ENCODE measurements around the gene MRTFA.
"Not testable (repeated sequence)": the region's sequence is repeated elsewhere in the genome, so short reads cannot be mapped to it uniquely, and the experiment has no call there.

The MRTFA gene

DNA sequence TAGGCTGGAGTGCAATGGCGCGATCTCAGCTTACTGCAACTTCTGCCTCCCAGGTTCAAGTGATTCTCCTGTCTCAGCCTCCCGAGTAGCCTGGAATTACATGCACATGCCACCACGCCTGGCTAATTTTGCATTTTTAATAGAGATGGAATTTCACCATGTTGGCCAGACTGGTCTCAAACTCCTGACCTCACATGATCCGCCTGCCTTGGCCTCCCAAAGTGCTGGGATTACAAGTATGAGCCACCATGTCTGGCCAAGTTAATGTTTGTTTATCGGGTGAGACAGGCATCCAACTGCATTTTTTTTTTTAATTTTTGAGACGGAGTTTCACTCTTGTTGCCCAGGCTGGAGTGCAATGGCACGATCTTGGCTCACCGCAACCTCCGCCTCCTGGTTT, 20.1 kb upstream of the MRTFA start:
- DNase-seq: not testable (repeated sequence)

DNA sequence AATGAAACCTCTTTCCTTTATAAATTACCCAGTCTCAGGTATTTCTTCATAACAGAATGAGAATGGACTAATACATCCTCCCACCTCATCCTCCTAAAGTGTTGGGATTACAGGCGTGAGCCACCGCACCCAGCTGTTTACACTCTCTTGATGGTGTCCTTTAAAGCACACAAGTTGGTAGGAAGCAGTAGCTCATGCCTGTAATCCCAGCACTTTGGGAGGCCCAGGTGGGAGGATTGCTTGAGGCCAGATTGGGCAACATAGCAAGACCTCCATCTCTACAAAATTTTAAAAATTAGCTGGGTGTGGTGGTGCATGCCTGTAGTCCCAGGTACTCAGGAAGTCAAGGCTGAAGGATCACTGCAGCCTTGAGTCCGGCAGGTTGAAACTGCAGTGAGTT, 19.4 kb upstream of the MRTFA start:
- not testable (repeated sequence) for DNase-seq

DNA sequence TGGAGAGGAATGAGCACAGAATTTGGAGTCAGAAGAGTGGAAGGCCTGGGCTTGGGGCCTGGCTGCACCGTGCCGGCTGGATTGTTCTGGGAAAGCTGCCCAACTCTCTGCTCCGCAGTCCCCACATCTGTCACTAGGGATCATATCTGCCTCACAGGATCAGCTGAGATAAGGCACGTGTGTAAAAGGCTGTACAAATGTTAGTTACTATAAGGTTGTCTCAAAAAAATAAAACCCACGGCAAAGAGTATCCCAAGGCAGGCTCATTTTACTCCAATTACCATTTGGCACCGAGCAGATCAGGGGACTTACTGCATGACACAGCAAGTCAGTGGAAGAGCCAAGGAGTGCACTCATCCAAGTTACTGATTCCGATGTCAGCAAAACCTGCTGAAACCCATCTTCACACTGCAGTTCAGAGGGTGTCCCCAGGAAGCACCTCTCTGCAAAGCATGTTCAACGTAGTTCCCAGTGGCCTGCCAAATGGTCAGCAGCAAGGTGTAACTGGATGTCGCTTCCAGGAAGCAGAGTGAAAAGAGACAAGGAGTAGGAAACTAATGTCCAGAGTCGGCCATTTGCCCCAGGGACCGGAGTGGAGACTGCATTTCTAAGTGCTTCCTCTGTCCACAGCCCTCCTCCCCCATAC, 18.1 kb upstream of the MRTFA start:
- DNase-seq: no peak

GRCh38 chr22:40653361-40653760, 16.8 kb upstream of the MRTFA start:
- DNase-seq: no peak

DNA sequence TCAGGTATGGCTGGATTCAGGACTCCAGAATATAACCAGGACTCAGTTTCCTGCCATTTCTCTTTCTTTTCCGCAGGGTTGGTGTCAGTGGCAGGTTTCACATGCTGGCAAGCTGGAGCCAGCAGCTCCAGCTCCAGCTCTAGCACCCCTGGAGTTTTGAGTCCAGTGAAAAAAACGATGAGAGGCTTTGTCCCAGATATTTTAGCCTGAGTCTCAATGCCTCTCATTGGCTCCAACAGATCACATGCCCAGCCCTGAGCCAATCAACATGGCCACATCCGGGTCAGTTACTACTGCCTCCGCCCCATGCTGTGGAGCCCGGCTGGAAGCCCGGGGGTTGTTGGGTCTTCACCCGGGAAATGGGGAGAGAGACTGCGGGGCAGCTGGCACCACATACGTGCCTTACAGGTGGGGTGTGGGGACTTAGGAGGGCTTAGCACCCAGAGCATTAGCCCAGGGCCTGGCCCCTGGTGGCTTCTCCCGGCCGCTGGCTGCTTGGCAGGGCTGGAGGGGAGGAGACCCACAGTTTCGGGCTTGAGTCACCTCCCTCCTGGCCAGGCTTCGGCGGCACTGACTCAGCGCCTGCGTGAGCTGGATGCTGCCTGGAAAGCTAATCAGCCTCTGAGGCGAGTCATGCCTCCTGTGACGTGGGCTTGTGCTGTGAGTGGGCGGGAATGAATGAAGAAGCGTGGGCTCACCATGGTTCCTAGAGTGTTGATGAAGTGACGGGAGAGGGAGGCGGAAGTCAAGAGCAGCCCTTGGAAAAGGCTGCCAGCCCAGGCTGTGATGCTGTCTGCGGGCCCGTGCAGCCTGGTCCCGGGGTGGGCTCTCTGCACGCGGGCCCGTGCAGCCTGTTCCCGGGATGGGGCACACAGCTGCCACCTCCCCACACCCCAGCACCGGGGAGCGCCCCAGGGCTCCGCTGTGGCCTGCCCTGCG, 15.3 kb upstream of the MRTFA start:
- peak; percentile 77 to 82 for DNase-seq

DNA sequence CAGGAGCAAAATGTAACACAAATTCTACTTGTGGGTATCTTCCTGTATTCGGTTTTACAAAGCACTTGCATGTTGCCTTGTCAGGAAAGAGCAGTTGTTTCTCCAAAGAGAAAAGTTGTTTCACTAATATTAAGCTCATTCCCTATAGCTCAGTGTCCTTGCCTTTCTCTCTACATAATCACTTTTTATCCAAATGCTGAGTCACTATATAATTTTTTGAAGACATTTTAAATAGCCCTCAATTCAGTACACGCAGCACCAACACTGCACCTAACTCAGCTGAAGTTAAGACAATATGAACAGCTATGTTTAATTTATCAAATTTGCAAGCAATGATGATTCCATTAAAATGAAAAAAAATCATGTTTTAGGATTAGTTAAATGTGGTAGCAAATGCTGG, 14.5 kb upstream of the MRTFA start:
- no peak for DNase-seq

DNA sequence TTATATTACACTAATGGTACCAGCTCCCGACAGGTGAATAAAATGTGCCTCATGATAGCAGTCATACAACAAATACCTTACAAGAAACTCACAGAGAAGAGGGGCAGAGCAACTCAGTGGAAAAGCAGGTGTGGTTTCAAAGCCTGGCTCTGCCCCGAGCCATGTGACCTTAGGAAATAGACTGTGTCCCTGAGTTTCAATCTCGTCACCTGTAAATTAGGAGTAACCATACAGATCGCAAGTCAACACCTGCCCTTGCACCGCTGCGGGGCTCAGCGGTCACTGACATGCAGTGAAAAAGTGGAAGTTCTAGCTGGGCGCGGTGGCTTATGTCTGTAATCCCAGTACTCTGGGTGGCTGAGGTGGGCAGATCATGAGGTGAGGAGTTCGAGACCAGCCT, 11.9 kb upstream of the MRTFA start:
- DNase-seq: no peak

DNA sequence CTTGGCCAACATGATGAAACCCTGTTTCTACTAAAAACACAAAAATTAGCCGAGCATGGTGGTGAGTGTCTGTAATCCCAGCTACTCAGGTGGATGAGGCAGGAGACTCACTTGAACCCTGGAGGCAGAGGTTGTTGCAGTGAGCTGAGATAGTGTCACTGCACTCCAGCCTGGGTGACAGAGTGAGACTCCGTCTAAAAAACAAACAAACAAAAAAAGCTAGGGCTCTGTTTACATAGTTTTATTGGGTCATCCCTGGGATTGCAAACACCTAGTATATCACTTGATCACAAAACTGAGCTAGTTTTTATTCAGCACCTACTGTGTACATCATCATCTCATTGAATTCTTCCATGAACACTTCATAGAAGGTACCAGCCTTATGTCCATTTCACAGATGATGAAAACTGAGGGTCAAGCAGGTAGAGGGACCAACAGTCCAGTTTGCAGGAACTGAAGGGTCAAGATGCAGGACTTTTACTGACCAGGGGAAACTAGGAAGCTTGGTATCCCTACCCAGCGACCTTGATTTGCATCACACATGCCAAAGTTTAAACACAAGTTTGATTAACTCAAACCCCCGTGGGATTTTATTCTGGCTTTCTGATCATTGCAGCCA, 9.2 kb upstream of the MRTFA start:
- DNase-seq: no peak

DNA sequence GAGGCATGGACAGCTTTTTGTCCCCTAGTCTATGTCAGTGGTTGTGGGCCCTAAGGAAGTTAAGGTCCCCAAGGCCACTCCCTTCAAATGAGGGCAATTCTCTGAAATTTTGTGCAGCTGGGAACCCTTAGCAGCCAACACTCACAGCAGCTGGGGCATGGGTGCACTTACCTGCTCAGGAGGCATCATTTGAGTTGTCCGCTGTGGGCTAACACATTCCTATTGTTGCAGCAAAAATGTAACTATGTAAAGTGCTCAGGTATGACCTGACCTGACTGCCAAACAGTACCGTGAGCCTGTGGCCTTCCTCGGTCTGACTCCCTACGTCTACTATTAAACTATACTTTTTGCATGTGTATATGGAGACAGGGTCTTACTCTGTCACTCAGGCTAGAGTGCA, 5.8 kb upstream of the MRTFA start:
- no peak for DNase-seq

- no peak for DNase-seq
Measured at GRCh38 chr22:40641269-40641668, 4.8 kb upstream of the MRTFA start.

DNA sequence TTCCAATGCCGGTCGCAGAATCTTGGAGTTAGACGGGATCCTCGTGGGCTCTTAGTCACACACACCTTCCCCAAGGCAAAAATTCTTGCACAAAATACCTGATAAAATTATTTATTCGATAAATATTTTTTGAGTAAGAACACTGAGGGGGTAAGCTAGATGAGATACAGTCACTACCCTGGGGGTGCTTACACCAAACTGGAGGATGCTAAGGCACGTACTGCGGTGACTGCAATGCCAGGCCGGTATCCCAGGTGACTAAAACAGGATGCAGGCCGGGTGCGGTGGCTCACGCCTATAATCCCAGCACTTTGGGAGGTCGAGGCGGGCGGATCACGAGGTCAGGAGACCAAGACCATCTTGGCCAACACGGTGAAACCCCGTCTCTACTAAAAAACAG, 1.7 kb upstream of the MRTFA start:
- no peak for DNase-seq

DNA sequence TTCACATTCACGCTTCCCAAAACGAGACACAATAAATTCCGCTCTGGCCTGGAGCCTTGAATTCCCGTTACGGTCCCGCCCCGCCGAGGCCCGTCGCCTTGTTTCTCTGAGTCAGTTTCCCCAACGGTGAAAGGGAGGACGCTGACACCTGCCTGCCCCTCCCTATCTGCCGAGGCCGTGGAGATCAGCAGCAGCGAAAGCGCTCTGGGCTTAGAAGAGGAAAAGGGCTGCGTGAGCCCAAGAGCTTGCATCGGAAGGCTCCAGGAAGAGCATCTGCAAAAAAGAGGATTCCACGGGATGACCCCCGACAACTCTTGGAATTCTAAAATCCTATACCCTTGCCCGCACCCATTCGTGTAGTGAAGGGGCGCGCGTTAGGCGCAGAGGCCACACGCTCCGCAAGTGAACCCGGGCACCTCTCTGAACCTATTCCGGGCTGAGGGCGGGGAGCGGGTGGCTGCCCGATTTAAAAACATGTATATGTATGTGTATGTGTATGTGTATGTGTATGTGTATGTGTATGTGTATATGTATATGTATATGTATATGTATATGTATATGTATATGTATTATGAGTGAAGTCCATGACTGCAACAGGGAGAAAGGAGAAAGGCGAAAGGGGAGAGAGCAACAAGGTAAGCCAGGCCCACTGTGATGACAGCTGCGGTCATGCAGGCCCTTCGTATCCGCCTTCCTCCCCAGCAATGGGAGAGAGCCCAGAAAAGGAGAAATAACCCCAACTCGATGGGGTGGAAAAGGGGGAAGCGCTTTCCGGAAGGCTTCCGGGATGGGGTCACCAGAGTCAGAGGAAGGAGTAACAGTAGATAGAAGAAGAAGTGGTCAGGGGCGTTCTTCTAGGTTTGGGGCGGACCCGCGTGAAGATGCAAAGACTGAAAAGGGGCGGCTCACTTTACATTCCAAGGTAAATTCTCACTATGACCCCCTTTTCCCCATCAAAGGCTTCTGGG, 948 bp upstream of the MRTFA start:
- peak; percentile 28 to 52 for DNase-seq

- no peak for DNase-seq
Measured at GRCh38 chr22:40635940-40636379, 559 bp downstream of the MRTFA start.

DNA sequence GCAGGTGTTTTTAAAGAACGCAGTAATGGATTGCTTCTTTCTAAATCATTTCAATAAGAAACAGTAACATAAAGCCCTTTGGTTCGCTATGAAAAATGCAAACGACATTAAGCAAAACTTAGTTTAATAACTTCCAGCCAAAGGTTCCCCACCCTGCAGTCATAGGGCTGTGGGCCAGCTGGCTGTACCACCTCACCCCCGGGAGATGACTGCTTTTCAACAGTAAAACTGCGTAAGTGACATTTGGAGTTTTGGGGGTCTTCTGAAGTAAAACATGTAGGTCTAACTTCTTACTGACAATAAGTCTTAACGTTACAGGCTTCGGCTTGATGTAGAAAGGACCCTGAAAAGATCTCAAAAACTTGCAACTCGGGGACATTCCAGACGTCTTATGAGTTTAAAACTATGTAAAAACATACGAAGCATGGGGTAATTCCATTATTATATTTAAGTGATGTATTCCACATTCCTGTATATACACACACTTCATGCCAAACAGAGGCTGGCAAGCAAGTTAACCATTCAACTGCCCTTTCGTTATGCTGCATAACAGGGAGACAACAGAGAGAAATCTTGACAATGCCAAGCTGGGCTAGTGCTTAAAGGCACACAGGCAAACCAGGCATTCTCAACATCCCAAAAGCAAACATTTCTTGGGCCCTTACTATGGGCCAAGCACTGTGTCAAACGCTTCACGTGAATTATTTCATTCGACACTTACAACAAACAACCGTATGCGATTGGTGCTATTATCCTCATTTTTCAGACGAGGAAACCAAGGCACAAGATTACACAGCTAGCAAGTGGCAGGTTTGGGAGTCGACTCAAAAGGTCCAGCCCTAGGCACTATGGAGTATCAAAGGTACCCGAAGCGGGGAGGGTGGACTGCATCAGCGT, 1.2 kb downstream of the MRTFA start:
- DNase-seq: no peak

DNA sequence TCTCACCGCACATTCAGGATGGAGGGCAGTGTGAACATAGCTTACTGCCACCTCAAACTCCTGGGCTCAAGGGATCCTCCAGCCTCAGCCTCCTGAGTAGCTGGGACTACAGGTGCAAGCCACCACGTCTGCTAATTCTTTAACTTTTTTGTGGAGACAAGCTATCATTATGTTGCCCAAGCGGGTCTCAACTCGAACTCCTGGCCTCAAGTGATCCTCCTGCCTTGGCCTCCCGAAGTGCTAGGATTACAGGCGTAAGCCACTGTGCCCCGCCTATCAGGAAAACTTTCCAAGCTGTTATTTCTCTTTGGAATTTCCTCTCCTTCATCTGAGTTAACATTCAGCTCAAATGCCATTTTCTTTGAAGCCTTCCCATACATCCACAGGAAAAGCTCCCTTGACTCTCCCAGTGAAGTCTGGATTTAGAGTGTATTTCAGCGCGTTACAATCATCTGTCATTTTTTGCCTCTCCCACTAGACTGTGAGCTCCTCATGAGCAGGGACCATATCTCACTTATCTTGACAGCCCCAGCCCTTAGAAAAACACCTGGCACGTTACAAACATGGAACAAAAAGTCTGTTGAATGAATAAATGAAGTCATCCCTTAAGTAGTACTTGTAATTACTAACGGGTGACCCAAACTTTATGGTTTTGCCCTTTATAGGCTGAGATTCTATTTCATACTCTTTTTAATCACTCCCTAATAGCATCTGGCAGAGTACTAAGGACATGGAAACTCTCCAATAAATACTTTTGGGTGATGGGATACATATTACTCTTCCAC, 2.2 kb downstream of the MRTFA start:
- no peak for DNase-seq

DNA sequence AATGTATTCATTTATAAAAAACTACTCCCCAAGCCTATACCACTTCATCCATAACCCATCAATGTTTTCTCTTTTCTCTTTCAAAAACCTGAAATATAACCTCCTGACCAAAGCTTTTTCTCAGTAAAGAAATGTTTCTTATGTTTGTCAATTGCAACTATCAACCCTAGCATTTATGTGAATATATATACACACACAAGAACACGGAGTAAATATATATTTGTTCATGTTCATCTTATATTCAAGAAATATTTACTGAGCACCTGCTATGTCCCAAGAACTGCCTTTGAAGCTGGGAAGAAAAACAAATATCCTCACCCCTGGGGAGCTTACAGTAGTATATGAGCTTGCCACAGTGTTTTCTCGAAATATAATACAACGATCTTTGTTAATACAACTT, 3.5 kb downstream of the MRTFA start:
- DNase-seq: no peak

DNA sequence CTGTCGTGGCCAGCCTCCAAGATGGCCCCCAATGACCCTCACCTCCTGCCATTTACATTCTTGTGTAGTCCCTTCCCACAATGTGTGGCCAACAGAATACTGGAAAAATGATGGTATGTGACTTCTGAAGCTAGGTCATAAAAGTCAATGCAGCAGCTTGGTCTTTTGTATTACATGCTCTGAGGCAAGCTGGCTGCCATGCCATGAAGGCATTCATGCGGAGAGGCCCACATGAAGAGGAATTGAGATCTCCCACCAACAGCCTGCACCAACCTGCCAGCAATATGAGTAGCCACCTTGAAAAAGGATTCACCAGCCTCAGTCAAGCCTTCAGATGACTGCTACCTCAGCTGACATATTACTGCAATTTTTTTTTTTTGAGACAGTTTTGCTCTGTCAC, 4.6 kb downstream of the MRTFA start:
- no peak for DNase-seq

DNA sequence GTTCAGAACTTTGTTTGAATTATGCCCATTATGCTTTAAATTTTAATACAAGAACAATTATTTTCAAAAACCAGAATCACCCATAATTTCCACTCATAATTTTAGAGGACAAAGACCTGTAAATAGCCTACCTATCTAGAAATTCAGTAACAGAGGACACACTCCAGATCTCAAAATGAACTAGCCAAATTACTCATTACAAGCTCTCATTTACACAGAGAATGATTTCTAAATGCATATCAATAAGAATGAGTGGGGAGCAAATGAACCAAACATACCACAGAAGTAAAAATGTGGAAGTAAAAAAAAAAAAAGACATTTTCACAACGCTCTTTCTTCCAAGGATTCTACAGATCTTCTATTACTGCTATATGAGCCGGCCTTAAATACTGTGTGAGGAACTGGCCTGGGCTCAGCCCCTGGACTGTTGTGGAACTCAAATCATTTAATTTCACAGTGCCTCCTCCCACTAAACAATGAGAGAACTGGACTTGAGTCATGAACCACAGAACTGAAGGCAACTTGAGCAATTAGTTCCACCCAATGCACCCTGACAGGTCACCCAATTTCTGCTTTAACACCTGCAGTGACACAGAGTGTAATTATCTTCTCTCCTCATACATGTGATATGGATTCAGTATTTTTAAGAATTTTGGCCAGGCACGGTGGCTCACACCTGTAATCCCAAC, 8.0 kb downstream of the MRTFA start:
- peak in 1 of 2 donors; percentile 9 for DNase-seq

DNA sequence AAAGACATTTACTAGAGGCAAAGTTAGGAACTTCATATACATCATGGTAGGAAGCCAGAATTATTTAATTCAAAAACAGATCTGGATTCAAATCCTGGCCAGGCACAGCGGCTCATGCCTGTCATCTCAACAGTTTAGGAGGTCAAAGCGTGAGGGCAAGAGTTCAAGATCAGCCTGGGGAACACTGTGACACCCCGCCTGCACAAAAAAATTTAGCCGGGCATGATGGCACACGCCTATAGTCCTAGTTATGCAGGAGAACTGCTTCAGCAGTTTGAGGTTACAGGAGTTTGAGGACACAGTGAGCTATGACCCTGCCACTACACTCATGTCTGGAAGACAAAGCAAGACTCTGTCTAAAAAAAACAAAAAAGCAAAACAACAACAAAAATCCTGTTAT, 8.9 kb downstream of the MRTFA start:
- DNase-seq: no peak

DNA sequence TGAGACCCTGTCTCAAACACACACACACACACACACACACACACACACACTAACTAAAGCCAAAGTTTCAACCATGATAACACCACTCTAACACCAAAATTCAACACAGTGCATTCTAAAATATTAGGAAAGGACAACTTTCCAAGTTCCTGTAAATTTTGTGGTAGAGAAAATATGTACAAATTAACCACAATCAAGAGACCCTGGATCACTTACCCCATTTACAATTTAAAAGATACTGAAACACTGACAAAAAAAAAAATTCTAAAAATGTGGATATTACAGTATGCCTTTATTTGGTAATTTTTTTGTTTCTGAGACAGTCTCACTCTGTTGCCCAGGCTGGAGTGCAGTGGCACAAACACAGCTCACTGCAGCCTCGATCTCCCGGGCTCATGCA, 9.7 kb downstream of the MRTFA start:
- DNase-seq: no peak

Data from CD4-positive, alpha-beta T cell treated with Interleukin-1 beta for 1 hour (primary cell).